Measurements from ENCODE around the gene IRAK2. TPM values are rescaled to one million over a fixed set of nuclear protein-coding genes. Genes with fewer than 3 reads are reported as not detected.
A peak's percentile ranks its signal among the peaks of the same experiment; 100 is the strongest.
"Not testable (repeated sequence)": the region's sequence is repeated elsewhere in the genome, so short reads cannot be mapped to it uniquely, and the experiment has no call there.

IRAK2 gene
- total RNA-seq, 2 donors from 2014 or later, result 0.99 to 3.9 TPM

DNA sequence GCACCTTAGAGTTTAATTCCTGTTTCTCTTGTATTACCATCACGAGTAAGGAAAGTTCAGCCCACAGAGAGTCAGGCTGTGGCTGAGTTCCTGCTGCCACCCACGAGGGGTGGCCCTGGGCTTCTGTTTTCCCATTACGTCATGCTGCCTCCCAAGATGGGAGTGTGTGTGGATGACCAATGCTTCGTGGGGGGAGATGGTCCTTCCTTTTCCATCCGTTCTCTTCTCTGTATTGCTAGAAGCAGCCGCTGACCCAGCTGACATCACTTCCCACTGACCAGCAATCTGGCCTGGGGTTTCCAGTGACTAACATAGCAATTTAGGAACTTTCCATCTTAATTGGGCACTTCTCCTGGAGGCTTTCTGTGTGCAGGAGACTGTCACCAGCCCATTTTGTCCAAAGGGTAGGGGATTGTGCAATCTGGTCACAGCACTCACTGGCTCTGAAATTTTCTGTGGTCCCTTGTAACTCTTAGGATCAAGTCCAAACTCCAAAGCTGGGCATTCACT is 9.3 kb downstream of the IRAK2 start:
- DNase-seq (peak; percentile 25 to 84 (median 43)), ATAC-seq (peak; percentile 81)
- intact Hi-C loops (cut with DNase I), result no loop called here
- no peaks in the 10 kb centered on the region for H3K9me3 ChIP-seq
- H3K4me1 ChIP-seq, result no peaks in the 10 kb centered on the region
- peak overlapping the region in 2 of 4 donors; percentile 45 to 67 for H3K27ac ChIP-seq
- peaks cover 0 to 1% of the 10 kb centered on the region in 2 donors for H3K36me3 ChIP-seq (replicated peaks in 1 of 2; ENCODE audit: insufficient read depth in 1 of 2, low read depth in 2 of 2)
- 53 to 60% methylated on average over 6 of the region's 6 CpGs for WGBS, 2 donors
- no peak overlapping the region for H3K4me3 ChIP-seq
- no peaks in the 10 kb centered on the region for H3K27me3 ChIP-seq
- no peak for TF ChIP-seq POLR2A (IDR thresholded peaks at IDR 0.05)

DNA sequence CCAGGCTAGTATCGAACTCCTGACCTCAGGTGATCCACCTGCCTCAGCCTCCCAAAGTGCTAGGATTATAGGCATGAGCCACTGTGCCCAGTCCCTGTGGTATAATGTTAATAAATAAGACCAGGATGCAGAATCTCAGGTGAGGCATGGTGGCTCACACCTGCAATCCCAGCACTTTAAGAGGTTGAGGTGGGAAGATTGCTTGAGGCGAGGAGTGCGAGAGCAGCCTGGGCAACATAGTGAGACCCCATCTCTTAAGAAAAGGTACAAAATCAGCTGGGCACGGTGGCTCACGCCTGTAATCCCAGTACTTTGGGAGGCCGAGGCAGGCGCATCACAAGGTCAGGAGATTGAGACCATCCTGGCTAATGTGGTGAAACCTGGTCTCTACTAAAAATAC is 10.6 kb downstream of the IRAK2 start:
- ATAC-seq; H3K4me1 ChIP-seq; H3K27ac ChIP-seq; H3K27me3 ChIP-seq; H3K9me3 ChIP-seq; H3K4me3 ChIP-seq; DNase-seq; H3K36me3 ChIP-seq (replicated peaks in 1 of 2; ENCODE audit: insufficient read depth in 1 of 2, low read depth in 2 of 2); intact Hi-C loops (cut with DNase I): not testable (repeated sequence)
- 92 to 94% methylated on average over 7 of the region's 7 CpGs for WGBS, 2 donors

DNA sequence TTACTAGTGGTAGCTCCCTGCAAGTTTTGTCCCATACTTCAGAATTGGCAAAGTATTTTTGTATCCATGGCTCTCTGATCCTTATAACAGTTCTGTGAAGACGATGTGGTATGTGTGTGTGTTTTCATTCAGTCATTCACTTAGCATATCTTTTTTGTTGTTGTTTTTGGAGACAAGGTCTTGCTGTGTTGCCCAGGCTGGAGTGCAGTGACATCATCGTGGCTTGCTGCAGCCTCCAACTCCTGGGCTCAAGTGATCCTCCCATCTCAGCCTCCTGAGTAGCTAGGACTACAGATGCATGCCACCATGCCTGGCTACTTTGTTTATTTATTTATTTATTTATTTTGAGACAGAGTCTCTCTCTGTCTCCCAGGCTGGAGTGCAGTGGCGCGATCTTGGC is 11.4 kb downstream of the IRAK2 start:
- DNase-seq; H3K4me3 ChIP-seq; ATAC-seq; H3K36me3 ChIP-seq (replicated peaks in 1 of 2; ENCODE audit: insufficient read depth in 1 of 2, low read depth in 2 of 2); intact Hi-C loops (cut with DNase I); H3K27ac ChIP-seq; H3K4me1 ChIP-seq; H3K27me3 ChIP-seq; H3K9me3 ChIP-seq: not testable (repeated sequence)
- 96 to 97% methylated on average over 4 of the region's 4 CpGs for WGBS, 2 donors

DNA sequence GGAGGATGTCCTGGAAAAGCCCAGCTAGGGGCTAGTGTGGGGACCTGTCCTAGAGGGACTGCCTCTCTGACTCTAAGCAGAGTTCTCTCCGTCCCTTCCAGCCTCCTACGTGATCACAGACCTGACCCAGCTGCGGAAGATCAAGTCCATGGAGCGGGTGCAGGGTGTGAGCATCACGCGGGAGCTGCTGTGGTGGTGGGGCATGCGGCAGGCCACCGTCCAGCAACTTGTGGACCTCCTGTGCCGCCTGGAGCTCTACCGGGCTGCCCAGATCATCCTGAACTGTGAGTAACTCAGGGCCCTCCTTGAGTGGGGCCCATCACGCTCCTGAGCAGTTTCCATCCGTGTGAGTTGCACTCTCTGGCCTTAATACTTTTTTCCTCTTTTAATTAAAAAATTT is 13.0 kb downstream of the IRAK2 start:
- Histone ChIP-seq H3K36me3 (replicated peaks in 1 of 2; ENCODE audit: insufficient read depth in 1 of 2, low read depth in 2 of 2) (peaks cover 0 to 2% of the 10 kb centered on the region in 2 donors), H3K9me3 (no peaks in the 10 kb centered on the region), H3K4me1 (no peaks in the 10 kb centered on the region), H3K27me3 (no peaks in the 10 kb centered on the region), H3K27ac (no peak overlapping the region), H3K4me3 (no peak overlapping the region)
- TF ChIP-seq, protein P1, sequence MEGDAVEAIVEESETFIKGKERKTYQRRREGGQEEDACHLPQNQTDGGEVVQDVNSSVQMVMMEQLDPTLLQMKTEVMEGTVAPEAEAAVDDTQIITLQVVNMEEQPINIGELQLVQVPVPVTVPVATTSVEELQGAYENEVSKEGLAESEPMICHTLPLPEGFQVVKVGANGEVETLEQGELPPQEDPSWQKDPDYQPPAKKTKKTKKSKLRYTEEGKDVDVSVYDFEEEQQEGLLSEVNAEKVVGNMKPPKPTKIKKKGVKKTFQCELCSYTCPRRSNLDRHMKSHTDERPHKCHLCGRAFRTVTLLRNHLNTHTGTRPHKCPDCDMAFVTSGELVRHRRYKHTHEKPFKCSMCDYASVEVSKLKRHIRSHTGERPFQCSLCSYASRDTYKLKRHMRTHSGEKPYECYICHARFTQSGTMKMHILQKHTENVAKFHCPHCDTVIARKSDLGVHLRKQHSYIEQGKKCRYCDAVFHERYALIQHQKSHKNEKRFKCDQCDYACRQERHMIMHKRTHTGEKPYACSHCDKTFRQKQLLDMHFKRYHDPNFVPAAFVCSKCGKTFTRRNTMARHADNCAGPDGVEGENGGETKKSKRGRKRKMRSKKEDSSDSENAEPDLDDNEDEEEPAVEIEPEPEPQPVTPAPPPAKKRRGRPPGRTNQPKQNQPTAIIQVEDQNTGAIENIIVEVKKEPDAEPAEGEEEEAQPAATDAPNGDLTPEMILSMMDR (IDR thresholded peaks at IDR 0.05), result no peak
- TF ChIP-seq POLR2A (IDR thresholded peaks at IDR 0.05), result no peak
- intact Hi-C loops (cut with DNase I), result no loop called here
- 79 to 84% methylated on average over 2 to 12 of the region's 12 CpGs for WGBS, 2 donors
- no peak for ATAC-seq
- no peak for DNase-seq

DNA sequence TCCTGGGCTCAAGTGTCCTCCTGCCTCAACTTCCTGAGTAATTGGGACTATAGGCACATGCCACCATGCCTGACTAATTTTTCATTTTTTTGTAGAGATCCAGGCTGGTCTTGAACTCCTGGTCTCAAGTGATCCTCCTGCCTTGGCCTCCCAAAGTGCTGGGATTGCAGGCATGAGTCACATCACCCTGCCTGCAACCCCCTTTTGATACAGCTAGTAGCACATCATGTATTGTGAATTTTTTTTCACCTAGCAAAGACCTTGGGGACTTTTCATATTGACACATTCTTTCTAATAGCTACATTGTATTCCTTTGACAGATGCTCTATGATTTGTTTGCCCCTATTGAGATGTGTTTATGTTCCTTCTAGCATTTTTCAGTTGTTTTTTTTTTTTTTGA is 14.2 kb downstream of the IRAK2 start:
- H3K36me3 ChIP-seq (replicated peaks in 1 of 2; ENCODE audit: insufficient read depth in 1 of 2, low read depth in 2 of 2), result peaks cover 0 to 2% of the 10 kb centered on the region in 2 donors
- H3K4me3 ChIP-seq, result no peak overlapping the region
- intact Hi-C loops (cut with DNase I), result no loop called here
- H3K9me3 ChIP-seq, result no peaks in the 10 kb centered on the region
- ATAC-seq (no peak), DNase-seq (no peak)
- no peaks in the 10 kb centered on the region for H3K4me1 ChIP-seq
- TF ChIP-seq POLR2A (IDR thresholded peaks at IDR 0.05), result no peak
- TF ChIP-seq, protein P1 (IDR thresholded peaks at IDR 0.05), result no peak
- no peak overlapping the region for H3K27ac ChIP-seq
- no peaks in the 10 kb centered on the region for H3K27me3 ChIP-seq

DNA sequence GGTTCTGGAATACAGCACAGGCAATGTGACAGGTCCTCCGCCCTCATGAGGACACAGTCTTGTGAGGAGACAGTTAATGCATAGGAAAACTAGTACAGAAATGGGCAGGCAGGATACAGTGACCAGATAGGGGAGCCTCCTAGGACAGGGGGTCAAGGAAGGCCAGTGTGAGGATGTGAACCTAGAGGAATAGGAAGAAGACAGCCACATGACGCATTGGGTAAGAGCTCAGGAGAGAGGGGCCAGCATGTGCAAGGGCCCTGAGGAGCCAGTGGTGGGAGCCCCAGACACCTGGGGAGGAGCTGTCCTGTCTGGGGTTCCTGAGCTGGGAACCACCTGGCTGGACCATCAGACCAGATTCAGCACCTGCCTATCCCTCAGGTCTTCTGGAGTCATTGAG is 15.6 kb downstream of the IRAK2 start:
- TF ChIP-seq POLR2A (IDR thresholded peaks at IDR 0.05), result no peak
- TF ChIP-seq, protein P1 (IDR thresholded peaks at IDR 0.05), result no peak
- intact Hi-C loops (cut with DNase I), result no loop called here
- ATAC-seq (no peak), DNase-seq (no peak)
- Histone ChIP-seq H3K4me3 (no peak overlapping the region), H3K9me3 (no peaks in the 10 kb centered on the region), H3K4me1 (no peaks in the 10 kb centered on the region), H3K36me3 (replicated peaks in 1 of 2; ENCODE audit: insufficient read depth in 1 of 2, low read depth in 2 of 2) (peaks cover 0 to 2% of the 10 kb centered on the region in 2 donors), H3K27me3 (no peaks in the 10 kb centered on the region), H3K27ac (no peak overlapping the region)
- WGBS, 2 donors, result 89 to 92% methylated on average over 1 to 2 of the region's 2 CpGs

Measured in body of pancreas (tissue), 4 donors.